Measurements from ENCODE around the gene DOCK2.

- TF ChIP-seq CTCF (IDR thresholded peaks at IDR 0.05), result no peak
- TF ChIP-seq POLR2A (IDR thresholded peaks at IDR 0.05), result no peak
- no peak for TF ChIP-seq POLR2AphosphoS5 (IDR thresholded peaks at IDR 0.05)
Observed at GRCh38 chr5:169753795-169754194, 116.7 kb downstream of the DOCK2 start.

All from upper lobe of left lung (tissue), 4 donors.